ENCODE results near the gene DHRS7.

DNA sequence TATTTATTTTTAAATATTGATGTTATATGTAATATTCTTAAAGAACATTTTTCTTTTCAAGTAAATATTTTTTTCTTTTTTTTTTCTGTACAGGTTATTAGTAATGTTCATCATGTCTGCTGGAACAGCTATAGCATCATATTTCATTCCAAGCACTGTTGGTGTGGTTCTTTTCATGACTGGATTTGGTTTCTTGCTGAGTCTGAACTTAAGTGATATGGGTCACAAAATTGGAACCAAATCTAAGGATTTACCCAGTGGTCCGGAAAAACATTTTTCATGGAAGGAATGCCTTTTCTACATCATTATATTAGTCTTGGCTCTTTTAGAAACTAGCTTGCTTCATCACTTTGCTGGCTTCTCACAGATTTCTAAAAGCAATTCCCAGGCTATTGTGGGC, 50.3 kb downstream of the DHRS7 start:
- TF ChIP-seq ZNF274 (IDR thresholded peaks at IDR 0.05; ENCODE audit: low read depth, low read length) (no peak), YY1 (IDR thresholded peaks at IDR 0.05; ENCODE audit: insufficient read depth, insufficient read length) (no peak), SUZ12 (IDR thresholded peaks at IDR 0.05; ENCODE audit: extremely low read depth, insufficient read depth, insufficient read length) (no peak)
